Stimulated activated CD4-positive, alpha-beta T cell treated with anti-CD3 and anti-CD28 coated beads, Interleukin-2, amount 100 ng/mL, for 24 hours (primary cell): ENCODE data around the gene ACACB.

ENCODE experiments used
- DNase-seq, 2 donors: peaks; one replicate each; pipeline ENCODE4 v3.0.0-alpha.2; 2020

Gene ACACB

DNA sequence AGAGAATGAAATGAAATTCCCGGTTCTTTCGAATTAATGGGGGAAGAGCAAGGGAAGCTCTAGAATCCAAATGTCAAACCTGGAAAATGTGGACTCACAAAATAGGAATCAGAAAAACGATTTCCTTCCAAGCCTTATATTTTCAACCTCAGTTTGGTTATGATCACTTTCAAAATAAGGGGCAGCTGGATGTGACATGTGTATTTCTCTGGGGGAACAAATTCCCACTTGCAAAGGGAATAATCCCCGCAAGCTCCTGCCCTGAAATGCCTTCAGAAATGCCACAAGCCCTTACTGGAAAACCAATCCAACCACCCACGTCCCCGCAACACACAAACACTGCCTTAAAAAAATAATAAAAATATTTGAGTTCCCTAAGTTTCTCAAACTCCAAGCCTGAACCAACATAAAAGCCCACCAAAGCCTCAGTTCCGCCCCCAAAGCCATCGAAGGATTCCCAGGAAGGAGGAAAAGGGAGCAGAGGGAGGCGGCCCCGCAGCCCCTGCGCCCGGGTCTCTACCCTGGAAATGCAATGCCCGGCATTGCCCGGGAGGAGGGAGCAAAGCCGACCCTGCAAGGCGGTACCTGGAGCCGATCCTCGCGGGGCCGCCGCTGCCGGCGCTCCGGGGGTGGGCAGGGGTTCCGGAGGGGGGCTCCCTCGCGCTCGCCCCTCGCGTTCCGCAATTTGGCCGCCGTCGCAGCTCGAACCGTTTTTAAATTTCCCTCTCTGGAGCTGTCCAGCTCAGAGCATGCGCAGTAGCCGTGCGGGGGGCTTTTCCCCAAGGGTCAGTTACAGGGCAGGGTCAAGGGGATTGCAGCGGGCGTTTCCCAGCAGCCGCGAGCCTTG lies 192.4 kb downstream of the ACACB start, which contains the start of gene FOXN4:
FOXN4 (minus strand) TSS at position 751 of the 847 bp plus-strand sequence. CDS start 963 bp downstream, outside the sequence.
- DNase-seq, result no peak

DNA sequence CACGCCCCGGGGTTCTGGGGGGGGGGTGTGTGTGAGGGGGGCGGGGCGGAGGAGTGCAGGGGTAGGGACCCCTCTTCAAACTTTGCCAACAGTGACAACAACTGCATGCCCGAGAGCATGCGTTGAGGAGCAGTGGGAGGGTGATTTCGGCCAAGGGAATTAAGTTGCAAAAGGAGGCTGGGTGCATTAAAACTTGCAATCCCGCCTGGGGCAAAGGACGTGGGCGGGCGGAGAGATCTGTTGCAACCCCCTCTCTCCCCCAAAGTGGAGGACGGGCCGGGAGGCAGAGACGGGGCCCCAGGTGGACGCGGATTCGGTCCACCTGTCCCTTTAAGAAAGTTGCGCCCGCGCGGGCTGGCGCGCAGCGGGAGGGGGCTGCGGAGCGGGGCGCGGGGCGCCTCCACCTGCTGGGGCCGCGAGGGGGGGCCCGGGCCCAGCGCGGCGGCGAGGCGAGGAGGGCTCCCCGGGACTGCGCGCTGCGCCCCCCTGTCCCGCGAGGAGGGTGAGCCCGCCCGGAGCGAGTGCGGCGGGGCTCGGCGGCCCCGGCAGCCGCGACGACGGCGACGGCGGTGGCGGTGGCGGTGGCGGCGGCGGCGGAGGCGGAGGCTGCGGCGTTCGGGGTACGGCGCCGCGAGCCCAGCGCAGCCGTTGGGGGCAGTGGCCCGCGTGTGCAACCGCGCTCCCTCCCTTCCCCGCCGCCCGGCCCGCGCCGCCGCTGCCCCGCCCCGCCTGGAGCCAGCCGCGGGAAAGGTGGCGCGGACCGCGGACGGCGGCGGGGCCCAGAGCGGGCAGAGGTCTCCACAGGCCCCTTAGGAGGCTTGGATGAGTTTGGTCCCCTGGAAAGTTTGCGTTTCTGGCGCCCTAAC lies 193.2 kb downstream of the ACACB start:
- peak in 1 of 2 donors; percentile 11 for DNase-seq

DNA sequence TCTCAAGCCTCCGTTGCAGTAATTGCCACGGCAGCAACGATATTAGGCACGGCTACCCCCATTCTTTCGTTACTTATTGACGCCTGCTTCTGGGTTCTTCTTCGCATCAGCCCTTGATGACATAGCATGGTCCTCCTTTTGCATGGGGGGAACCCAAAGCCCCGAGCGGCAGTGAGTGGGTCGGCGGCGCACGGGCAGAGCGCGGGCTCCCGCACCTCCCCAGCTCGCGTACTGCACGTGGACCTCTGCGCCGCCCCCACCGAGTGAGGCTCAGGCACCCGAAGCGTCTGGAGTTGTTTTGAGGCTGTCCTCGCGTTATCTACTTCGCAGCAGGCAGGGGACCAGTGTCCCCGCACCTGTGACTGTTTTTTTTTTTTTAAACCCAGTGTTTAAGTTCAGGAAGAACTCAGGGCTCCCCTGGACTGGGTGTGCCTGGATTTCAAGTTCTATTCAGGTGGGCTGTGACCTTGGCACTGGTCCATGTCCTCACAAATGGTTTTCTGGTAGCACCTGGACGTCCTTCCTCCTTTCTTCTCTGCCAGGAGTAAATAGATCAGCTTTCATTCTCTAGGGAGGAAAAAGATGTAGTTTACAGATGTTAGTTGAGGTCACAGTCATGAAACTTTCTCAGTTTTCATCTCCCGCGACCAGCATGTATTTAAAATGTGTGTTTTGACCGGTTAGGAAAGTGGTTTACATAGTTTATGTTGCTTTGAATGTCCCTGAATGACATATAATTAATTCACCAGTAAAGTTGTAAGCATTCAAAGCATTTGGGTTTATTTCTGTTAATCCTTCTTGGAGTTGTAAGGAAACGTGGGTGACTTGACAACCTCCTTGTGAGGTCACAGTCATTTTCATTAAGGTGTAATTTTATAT lies 194.1 kb downstream of the ACACB start:
- DNase-seq, result peak in 1 of 2 donors; percentile 32
